SK-N-SH treated with all-trans-retinoic acid at 6 μM for 48 hours (cell line): ENCODE measurements around the gene KIAA1755.

Experiments used
- BACH2 ChIP-seq: fragments of 250-450 bp; sonication (Bioruptor Pico); IDR thresholded peaks from 2 replicates; pipeline ENCODE4 v1.9.0; 2021; ENCODE audit warnings: mild to moderate bottlenecking, borderline replicate concordance
- CREB5 ChIP-seq: fragments of 250-450 bp; sonication (Bioruptor Pico); IDR thresholded peaks from 2 replicates; pipeline ENCODE4 v1.5.1; 2020; ENCODE audit warnings: low read depth, mild to moderate bottlenecking, moderate library complexity

GRCh38 chr20:38194971-38195504, 65.5 kb downstream of the KIAA1755 start:
- no peak for TF ChIP-seq CREB5 (CRISPR knock-in tag)
- no peak for TF ChIP-seq BACH2 (CRISPR knock-in tag)
